Stimulated activated CD8-positive, alpha-beta memory T cell treated with anti-CD3 and anti-CD28 coated beads, Interleukin-7, amount 100 ng/mL, for 48 hours (primary cell): Measurements from ENCODE around the gene CIDEA.

Source experiments
- DNase-seq, 2 donors: peaks; one replicate each; pipeline ENCODE4 v3.0.0-alpha.2; 2020; ENCODE audit warnings: low read depth in 1 of 2; ENCODE audit errors: extremely low read depth in 1 of 2

The CIDEA gene

DNA sequence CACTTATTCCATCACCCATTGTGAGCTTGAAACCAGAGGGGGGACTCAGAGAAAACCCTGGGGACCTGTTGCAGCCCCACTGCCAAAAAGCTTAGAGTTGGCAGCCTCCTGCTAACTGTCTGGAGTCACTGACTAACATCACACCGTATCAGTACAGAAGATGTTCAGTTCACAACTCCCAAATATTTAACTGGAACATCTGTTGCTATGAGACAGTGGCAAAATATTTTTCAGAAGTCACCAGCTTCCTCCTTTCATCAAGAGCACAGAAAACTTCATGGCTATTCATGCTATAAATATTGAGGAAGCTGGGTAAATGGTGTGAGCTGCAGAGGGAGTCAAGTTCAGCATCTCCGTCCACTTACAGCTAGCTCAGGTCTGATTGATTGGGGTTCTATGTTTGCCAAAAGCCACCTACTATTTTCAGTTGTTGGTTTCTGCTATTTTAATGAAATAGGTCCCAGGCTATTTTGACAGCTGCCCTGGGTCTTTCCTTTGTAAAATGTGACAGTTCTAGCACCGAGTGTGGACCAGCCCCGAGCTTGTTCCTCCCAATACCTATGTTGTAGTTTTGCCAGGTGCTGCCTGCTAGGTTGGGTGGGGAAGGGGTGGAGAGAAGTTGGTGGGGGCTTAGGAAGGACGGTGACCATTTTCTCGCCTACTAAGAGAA, 63.6 kb downstream of the CIDEA start:
- DNase-seq, result no peak

DNA sequence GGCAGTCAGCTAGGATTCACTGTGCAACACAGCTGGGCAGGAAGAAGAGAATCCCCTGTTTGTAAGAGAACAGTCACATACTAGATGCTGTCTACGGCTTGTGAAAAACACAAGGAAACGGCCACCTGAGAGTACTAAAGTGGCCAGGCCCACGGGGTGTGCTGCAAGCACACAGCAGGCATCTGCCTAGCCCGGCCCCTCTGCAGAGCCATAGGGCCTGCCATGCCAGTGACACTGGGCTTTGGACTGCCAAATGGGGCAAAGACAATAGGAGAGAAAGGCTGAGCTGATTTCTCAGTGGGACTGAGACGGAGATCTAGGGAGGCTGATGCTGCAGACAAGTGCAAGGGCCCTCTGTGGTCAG, 64.2 kb downstream of the CIDEA start:
- DNase-seq, result no peak

DNA sequence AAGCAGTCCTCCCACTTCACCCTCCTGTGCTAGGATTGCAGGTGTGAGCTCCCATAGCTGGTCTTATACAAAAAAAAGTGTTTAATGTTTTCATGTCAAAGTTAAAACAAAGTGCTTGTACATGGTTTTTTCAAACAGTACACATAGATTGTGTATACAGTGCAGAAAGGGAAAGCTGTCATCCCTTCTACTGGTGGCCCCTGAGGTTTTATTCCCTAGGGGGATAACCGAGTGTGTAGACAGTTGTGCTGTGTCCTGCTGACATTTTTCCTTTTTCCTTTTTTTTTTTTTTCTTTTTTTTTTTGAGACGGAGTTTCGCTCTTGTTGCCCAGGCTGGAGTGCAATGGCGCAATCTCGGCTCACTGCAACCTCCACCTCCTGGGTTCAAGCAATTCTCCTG, 64.7 kb downstream of the CIDEA start:
- DNase-seq, result no peak

- DNase-seq, result no peak
Measured at GRCh38 chr18:12321333-12321732, 67.2 kb downstream of the CIDEA start.

DNA sequence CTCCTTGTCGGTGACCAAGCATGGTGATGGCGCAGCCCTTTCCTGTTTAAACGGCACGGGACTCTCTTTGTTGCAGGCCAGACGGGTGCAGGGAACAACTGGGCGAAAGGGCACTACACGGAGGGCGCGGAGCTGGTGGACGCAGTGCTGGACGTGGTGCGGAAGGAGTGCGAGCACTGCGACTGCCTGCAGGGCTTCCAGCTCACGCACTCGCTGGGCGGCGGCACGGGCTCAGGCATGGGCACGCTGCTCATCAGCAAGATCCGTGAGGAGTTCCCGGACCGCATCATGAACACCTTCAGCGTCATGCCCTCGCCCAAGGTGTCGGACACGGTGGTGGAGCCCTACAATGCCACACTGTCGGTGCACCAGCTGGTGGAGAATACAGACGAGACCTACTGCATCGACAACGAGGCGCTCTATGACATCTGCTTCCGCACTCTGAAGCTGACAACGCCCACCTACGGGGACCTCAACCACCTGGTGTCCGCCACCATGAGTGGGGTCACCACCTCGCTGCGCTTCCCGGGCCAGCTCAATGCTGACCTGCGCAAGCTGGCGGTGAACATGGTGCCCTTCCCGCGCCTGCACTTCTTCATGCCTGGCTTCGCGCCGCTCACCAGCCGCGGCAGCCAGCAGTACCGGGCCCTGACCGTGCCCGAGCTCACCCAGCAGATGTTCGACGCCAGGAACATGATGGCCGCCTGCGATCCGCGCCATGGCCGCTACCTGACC, 71.0 kb downstream of the CIDEA start:
- DNase-seq, result no peak

DNA sequence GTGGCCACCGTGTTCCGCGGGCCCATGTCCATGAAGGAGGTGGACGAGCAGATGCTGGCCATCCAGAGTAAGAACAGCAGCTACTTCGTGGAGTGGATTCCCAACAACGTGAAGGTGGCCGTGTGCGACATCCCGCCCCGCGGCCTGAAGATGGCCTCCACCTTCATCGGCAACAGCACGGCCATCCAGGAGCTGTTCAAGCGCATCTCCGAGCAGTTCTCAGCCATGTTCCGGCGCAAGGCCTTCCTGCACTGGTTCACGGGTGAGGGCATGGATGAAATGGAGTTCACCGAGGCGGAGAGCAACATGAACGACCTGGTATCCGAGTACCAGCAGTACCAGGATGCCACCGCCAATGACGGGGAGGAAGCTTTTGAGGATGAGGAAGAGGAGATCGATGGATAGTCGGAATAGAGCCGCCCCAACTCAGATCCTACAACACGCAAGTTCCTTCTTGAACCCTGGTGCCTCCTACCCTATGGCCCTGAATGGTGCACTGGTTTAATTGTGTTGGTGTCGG, 71.6 kb downstream of the CIDEA start:
- no peak for DNase-seq

- no peak for DNase-seq
Measured at GRCh38 chr18:12326711-12327460, 72.7 kb downstream of the CIDEA start.
